ENCODE data around the gene SOAT1. TPM values are rescaled to one million over a fixed set of nuclear protein-coding genes. Genes with fewer than 3 reads are reported as not detected.
"Not testable (repeated sequence)": the region's sequence is repeated elsewhere in the genome, so short reads cannot be mapped to it uniquely, and the experiment has no call there.

Gene SOAT1
- total RNA-seq, 1 experiment from 2014 or later: 20.9 TPM

- no peak for DNase-seq (ENCODE audit: low spot score)
Observed at GRCh38 chr1:179353546-179353945, 59.9 kb downstream of the SOAT1 start.

- DNase-seq (ENCODE audit: low spot score): peak; percentile 54
Observed at GRCh38 chr1:179361631-179362030, 68.0 kb downstream of the SOAT1 start.

- DNase-seq (ENCODE audit: low spot score): peak; percentile 84
Observed at GRCh38 chr1:179365342-179366092, 71.9 kb downstream of the SOAT1 start, which contains the start of gene AXDND1. TSS of gene AXDND1 (plus strand) at chr1:179365971. CDS start at chr1:179366510, 539 bp downstream.

- DNase-seq (ENCODE audit: low spot score): no peak
Observed at GRCh38 chr1:179366093-179366800, 72.7 kb downstream of the SOAT1 start.

GRCh38 chr1:179369751-179370341 is 76.2 kb downstream of the SOAT1 start:
- DNase-seq (ENCODE audit: low spot score): peak; percentile 58

GRCh38 chr1:179372160-179372559 is 78.6 kb downstream of the SOAT1 start:
- no peak for DNase-seq (ENCODE audit: low spot score)

GRCh38 chr1:179376223-179376622 is 82.6 kb downstream of the SOAT1 start:
- DNase-seq (ENCODE audit: low spot score): no peak

- no peak for DNase-seq (ENCODE audit: low spot score)
Observed at GRCh38 chr1:179380299-179380698, 86.7 kb downstream of the SOAT1 start.

GRCh38 chr1:179384027-179384426 is 90.4 kb downstream of the SOAT1 start:
- DNase-seq (ENCODE audit: low spot score): no peak

GRCh38 chr1:179385510-179385909 is 91.9 kb downstream of the SOAT1 start:
- no peak for DNase-seq (ENCODE audit: low spot score)

GRCh38 chr1:179393721-179394120 is 100.1 kb downstream of the SOAT1 start:
- no peak for DNase-seq (ENCODE audit: low spot score)

- DNase-seq (ENCODE audit: low spot score): not testable (repeated sequence)
Observed at GRCh38 chr1:179399399-179399798, 105.8 kb downstream of the SOAT1 start.

Other genes starting within 250 kb of the SOAT1 start
- gene TOR3A, start 211.7 kb upstream of the SOAT1 start, total RNA-seq (2014; rRNA removed; shearing (Covaris generic)): 34.1 and 42.4 TPM in 2 replicates
- 9.2 and 12.8 TPM in 2 replicates for gene ABL2, start 64.1 kb upstream of the SOAT1 start, total RNA-seq (2014; rRNA removed; shearing (Covaris generic))
- 3.0 TPM in 1 of 2 replicates, not detected in the other for gene AXDND1, start 72.2 kb downstream of the SOAT1 start, total RNA-seq (2014; rRNA removed; shearing (Covaris generic))

All from H4 (cell line).